DMS153 treated with DMSO at 0.1 percent for 48 hours (cell line): ENCODE data around the gene SLC7A14.

Experiments
- DNase-seq: peaks from one replicate; lab custom pipeline; 2025; ENCODE audit not compliant: unreplicated experiment; lab: John Stamatoyannopoulos, UW

The SLC7A14 gene

GRCh38 chr3:170473358-170473757 lies 112.5 kb downstream of the SLC7A14 start:
- DNase-seq, result no peak

DNA sequence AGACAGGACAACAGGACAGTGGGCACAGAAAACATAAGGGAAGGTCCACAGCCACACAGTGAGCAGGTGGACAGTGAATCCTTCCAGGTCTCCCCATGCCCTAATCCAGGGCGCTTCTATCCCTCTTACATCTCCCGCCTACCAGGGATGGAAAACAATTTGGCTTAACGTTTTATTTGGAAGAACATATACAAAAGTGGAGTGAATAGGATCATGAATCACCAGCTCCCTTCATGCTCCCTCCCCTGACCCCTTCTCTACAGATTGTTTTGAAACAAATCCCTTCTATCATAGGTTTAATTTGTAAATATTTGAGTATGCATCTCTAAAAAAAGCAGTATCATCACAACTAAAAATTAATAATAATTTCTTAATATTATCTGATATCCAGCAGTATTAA lies 114.7 kb downstream of the SLC7A14 start:
- DNase-seq, result no peak

DNA sequence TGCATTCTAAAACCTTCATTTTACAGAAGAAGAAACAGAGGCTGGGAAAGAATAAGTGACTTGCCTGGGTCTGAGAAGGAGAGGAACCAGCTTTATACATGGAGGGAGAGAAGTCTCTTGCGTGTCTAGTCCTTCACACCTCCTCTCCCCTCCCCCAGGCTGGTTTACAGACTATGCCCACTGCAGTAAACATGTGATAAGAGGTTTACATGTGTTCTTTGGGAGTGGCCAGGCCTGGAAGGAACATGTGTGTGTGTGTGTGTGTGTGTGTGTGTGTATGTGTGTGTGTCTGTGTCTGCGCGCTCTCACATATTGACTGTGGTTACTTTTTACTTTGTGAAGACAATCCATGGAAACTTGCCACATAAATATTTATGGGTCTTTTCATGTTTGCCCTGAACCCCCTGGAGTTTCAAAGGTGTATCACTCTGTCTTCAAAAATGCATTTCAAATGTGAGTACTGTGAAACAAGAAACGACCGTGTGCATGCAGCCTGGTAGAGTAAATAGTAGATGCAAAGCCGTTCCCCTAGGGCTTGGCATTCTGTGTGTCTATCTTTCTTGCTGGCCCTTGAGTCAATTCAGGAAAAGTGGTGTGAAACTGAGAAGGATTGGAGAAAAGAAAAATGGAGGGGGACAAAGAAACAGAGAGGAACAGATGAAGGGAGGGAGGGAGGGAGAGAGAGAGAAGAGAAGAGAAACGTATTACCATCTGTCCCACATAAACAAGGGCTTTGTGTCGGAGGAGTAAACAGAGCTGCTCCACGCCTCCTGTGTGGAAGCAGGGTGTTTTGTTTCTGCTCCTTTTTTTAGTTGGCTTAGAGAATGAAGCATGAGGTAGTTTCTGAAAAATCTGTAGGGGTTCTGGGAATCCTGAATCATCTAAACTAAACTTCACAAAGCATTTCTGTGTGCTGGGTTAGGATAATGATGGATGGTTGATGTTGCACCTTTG lies 115.5 kb downstream of the SLC7A14 start:
- DNase-seq, result peak; percentile 48

- DNase-seq, result peak; percentile 27
These were observed 116.5 kb downstream of the SLC7A14 start for GRCh38 chr3:170469151-170470062.

DNA sequence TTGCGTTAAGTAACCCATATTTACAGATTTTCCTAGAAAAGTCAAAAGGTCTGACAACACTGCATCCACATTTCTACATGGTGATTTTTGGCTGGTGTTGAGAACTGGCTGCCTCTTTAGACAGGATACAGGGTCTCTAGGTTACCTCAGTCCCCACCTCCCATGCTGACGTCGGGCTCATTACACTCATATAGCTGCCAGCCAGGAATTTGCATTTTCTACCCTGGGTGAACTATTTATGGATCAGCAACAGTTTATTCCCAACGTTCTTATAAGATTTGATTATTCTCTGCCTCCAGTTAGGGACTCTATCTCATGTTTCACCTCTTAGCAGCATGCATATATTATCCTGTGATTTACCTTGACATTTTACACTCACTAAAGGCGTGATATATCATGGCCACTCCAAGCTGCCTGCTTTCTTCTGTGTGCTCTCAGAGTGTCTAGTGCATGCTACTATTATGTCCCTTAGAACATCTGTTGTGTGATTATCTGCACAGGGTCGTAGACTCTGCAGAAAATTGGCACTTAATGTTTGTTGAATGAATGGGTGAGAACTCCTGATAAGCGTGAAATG lies 118.2 kb downstream of the SLC7A14 start:
- DNase-seq, result peak; percentile 61

DNA sequence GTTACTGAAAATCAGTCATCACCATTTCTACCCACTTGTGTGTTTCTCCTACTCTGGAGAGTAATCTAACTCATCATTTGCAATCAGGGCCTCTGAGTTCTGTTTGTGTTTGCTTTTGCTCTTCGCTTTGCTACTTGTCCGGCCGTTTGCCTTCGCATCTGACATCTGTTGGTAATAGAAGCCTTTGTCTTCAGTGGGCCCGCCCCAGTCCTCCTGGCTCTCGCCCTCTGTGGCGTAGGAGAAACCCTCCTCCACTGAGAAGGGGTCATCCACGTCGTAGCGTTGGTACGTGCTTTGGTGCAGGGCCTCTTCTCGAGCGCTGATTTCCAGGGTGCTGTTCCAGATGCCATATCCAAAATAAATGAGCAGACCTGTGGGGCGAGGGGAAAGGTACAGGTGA lies 118.9 kb downstream of the SLC7A14 start:
- DNase-seq, result peak; percentile 69

GRCh38 chr3:170465955-170466354 lies 119.9 kb downstream of the SLC7A14 start:
- no peak for DNase-seq

DNA sequence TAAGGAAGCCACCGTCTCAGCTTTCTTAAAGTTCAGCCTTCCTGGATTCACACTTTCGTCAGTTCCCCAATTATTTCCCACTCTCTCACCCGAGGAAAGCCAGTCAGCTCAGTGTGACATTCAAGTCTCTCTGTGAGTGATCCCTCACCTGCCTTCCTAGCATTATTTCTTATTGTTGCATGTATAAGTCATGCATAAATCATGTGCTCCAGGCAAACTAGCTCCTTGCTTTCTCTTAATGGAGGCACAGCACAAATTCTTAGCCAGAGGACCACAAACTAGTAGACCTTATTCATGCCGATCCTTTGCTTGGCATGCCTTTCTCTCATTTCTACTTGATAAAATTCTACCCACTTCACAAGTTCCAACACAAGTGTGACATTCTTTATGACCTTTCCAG lies 122.9 kb downstream of the SLC7A14 start:
- no peak for DNase-seq

DNA sequence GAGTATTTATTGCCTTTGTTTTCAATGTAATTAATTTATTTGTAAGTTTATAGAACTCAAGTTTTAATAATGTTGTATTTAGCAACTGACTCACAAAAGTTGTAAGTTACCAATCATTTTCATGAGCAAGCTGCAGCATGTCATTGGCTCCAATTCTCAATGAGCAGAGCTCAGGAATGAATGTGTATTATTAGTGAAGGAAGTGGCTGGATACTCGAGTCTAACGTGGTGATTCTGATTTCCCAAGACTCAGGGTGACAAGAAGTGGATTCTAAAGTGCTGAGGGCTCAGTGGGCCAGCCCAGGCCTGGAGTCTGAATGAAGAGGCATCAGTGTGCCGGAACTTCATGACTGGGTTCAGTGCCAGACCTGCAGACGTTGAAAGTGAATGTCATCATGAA lies 127.6 kb downstream of the SLC7A14 start:
- no peak for DNase-seq

DNA sequence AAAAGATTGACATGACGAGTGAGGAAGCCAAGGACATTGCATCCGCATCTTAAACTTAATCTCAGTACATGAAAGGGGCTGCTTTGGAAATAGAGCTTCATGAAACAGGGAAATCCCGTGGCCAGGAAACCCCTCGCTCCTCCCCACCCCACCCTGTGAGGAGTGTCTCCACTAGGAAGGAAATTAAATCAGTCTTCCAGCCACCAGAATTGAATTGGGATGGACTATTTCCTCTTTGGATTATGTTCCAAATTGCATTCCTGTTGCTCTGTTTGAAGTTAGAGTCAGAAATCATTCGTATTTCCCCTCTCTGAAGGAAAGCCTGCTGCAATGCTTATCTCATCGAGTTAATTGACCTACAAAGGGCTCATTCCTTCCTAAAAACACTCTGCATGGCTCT lies 131.4 kb downstream of the SLC7A14 start:
- no peak for DNase-seq

GRCh38 chr3:170450039-170450438 lies 135.8 kb downstream of the SLC7A14 start:
- no peak for DNase-seq

GRCh38 chr3:170448584-170448983 lies 137.3 kb downstream of the SLC7A14 start:
- no peak for DNase-seq

DNA sequence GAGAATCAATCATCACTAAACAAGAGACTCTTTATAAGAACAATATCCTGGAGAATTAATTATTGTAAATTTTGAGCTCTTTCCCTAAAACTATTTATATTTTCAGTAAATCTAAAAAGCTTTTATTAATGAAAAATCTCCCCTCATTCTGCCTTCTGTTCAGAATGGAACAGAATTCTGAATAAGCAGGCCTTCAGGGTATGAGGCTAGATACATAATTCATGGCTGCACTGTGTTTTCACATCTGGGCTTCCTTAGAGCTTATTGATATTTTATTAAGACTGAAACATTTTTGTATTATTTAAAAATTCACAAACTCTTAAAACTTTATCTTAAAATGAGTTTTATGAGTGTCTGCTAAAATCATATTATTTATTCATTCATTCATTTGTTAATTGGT lies 142.4 kb downstream of the SLC7A14 start:
- DNase-seq, result no peak

- DNase-seq, result no peak
These were observed 142.9 kb downstream of the SLC7A14 start for GRCh38 chr3:170442947-170443346.

- DNase-seq, result no peak
These were observed 144.5 kb downstream of the SLC7A14 start for GRCh38 chr3:170441412-170441811.

DNA sequence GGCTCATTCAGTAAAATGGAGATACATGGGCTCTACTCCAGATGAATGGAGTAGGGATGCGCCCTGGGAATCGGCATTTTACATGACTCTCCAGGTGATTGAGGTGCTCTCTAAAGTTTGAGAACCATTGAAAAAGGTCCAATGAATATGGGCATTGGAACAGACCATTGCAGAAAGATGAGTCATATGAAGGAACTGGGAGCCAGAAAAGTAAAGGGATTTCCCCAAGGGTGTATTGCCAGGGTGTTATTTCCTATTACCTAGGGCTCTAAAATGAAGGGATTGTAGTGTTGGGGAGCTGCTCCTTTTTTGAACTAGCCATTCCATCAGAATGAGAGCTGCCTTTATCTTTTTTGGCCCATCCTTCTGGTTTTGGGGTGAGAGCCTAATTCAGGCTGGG lies 145.5 kb downstream of the SLC7A14 start:
- no peak for DNase-seq

- no peak for DNase-seq
These were observed 147.0 kb downstream of the SLC7A14 start for GRCh38 chr3:170438836-170439235.

- no peak for DNase-seq
These were observed 148.0 kb downstream of the SLC7A14 start for GRCh38 chr3:170437696-170438407.

- DNase-seq, result no peak
These were observed 148.7 kb downstream of the SLC7A14 start for GRCh38 chr3:170437176-170437575.

GRCh38 chr3:170436697-170437096 lies 149.2 kb downstream of the SLC7A14 start:
- DNase-seq, result no peak

- no peak for DNase-seq
These were observed 153.5 kb downstream of the SLC7A14 start for GRCh38 chr3:170432416-170432815.
